AG20443 (cell line): ENCODE data around the gene FMN1.

ENCODE experiments used
- DNase-seq: peaks from one replicate; pipeline ENCODE4 v3.0.0; 2012; ENCODE audit warnings: low spot score, mixed read lengths

Gene FMN1

DNA sequence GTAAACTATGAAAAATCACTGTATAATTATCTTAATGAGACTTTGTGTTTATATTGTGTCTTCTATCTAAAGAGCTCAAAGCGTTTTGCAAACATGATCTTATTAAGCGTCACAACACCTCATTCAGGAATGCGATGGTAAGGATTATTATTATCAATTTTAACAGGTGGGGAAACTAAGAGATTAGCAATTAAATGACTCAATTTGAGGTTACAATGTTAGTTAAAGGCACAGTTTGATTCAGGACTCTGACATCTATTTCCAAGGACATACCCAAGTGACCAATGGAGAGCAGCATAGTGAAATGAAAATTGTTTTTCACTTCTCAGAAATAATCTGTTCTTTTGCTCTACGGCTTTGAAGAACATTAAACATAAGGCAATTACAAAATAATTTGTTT, 74.6 kb downstream of the FMN1 start:
- no peak for DNase-seq

DNA sequence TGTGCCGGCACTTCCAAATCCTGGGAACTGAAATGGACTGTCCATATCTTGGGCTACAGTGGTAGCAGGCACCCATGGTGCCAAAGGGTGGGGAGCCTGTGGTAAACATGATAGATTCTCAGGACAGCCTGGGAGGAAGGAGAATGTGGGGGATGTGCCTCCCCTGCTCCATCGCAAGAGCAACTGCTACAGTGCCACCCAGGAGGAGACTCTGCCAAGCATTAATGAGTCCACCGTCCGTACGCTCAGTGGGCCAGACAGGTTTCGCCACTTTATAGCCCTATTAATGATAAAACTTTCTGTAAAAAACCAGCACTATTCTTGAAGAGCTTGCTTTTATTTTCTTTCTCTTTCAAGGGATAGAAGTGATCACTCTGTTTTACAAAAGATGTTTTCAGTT, 75.2 kb downstream of the FMN1 start:
- no peak for DNase-seq

DNA sequence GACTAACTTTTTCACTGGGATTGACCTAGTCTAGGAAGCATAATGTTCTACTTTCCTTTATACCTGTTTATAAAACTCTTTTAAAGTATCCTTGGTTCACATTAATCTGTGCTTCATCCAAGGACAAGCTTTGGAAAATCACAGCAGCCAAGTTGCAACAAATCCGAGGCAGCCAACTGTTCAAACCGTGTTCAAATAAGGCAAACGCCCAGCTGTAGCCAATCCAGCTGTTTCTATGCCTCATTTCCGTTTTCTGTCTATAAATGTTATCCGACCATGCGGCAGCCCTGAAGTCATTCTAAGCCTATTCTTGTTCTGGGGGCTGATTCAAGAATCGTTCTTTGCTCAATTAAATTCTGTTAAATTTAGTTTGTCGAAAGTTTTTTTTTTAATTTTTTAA, 78.3 kb downstream of the FMN1 start:
- no peak for DNase-seq

DNA sequence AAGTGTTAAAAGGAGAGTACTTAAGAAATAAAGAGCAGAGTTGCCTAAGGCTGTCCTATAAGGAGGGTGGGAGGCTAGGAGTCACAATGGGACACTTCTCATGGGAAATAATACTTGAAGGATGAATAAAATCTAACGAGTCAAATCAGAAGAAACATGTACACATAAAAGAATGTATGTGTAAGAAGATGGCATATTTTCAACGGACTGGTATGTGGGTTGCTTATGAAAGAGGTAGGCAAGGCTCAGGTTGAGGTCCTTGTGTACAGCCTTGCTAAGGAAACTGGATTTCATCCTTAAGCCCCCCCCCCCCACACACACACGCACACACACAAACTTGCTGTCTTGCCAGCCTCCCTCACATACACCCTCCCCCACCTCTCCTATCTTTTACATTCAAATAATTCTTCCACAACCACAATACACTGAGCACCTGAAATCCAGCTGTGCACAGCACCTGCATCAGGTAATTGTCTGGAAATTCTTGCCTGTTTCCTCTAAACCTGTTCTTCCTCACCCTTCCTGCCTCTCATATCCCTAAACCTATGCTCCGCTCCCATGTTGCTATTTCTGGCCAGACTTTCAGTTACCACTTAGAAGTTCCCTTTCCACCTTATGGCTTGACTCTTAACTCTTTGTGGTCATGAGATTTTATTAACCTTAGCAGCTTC, 79.2 kb downstream of the FMN1 start:
- no peak for DNase-seq

DNA sequence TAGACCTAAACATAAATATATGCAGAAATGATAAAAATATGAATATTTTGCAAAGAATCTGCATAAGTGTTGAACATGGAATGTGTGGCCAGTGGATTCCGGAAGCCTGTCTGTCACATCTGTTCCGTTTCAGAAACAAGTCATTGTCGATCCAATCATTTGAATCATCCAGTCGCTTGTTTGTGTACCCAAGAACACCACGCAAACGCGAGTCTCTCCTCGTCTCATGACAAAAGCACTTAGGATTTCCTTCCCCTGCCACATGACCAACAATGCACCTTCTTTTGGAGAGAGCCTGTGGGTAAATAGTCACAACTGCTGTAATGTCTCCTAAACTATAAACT, 80.2 kb downstream of the FMN1 start:
- DNase-seq = no peak

DNA sequence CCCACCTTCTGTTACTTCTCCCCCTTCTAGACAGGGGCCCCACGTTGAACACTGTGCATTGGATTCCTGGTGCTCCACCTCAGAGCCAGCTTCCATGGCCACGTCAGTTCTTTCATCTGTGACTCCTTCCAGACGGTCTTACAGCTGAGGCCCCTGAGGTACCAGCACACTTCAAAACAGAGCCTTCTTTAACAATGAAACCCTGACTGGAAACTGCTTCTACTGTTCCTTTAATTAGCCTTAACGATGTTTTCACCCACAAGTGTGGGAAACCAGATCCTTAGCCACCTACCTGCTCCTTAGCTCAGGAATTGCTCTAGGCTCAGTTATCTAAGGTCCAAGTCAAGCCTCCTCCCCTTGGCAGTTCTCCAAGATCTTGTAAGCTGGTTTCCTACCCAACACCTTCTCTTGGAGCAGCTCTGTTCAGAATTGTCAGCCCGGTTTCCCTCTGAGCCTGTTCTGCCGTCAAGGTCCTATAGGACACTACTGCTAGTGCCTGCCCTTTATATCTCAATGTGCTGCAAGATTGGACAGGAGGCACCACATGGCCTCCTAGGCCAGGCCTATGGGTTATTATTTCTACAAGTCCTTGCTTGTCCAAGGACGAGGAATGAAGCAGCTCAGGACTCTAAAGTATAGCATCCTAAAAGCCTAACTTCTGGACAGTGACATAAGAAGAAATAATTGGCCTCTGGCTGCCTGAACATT, 80.7 kb downstream of the FMN1 start:
- DNase-seq = no peak

DNA sequence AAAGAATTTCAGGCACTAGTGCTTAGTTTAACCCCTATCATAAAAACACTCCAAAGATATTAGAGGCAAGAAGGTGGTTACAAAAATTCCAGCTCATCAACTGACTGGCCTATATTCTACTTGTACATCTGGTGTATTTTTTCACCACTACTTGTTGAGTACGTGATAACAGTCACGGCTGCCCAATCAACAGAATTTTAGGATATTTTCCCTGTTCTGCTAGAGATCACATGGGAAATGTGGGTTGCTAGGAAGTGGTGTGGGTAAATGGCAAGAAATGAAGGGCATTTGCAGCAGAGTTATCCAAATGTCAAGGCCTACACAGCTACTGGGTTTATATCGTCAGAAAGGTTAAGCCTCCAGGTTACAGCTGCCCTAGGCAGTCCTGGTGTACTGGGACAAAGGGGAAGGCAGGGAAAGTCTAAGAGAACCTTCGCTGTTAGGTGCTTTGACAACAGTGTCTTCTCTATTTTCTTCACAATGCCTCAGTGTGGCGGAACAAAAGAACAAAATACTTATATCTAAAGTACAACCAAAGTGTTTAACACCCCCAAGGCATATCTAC, 81.9 kb downstream of the FMN1 start:
- DNase-seq = no peak

DNA sequence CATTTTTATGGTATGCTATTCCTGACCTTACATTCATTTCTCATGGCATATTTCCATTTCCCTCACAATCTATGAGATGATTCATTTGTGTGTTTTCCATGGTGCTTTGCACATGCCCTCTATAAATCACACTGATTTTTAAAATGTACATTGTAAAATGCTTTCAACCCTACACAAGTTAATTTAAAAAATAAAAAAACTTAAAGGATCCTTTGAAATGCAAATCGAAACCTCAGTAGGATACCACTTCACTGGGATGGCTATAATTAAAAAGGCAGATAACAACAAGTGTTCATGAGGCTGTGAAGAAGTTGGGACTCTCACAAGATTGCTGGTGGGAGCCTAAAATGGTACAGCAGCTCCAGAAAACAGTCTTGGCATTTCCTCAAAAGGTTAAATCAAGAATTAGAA, 83.5 kb downstream of the FMN1 start:
- DNase-seq = no peak

DNA sequence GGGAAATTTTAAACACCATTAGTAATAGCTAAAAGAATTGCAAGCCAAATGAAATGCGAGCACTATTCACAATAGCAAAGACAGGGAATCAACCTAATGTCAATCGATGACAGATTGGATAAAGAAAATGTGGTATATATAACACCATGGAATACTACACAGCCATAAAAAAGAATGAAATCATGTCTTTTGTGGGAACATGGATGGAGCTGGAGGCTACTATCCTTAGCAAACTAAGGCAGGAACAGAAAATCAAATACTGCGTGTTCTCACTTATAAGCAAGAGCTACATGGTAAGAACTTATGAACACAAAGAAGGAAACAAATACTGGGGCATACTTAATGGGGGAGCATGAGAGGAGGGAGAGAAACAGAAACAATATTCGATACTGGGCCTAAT, 85.2 kb downstream of the FMN1 start:
- DNase-seq = no peak

DNA sequence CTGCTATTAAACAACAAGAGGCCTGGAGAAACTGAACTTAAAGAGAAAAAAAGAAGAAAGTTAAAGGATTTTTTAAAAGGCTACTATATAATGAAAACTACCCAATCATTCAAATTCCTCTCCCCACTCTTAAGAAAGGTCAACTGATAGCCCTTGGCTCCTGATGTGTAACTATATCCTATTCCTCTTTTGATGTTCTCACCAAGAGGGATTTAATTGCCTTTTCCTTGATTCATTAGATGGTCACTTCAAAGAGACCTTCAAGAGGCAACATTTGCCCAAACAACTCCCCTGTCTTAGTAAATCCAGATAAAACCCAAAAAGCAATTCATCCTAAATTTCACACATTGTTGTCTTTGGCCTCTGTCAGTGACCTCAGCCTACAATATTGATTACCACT, 86.0 kb downstream of the FMN1 start:
- no peak for DNase-seq

DNA sequence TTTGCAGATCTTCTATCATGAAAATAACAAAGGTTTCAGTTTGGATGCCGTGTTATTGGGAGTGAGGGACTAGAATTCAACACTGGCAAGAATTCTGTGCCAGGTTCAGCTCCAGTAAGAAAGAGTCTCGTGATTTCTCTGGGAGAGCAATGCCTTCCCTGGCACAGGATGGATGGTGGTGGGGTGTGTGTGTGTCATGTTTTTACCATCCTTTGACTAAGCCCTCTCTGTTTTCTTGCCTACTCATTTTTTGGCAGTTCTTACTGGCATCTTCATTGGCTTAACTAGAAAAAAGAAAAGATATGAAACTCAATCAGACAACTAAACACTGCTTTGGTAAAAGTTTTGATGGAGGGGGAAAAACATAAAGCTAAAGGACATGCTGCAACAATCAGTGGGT, 86.6 kb downstream of the FMN1 start:
- DNase-seq = no peak

DNA sequence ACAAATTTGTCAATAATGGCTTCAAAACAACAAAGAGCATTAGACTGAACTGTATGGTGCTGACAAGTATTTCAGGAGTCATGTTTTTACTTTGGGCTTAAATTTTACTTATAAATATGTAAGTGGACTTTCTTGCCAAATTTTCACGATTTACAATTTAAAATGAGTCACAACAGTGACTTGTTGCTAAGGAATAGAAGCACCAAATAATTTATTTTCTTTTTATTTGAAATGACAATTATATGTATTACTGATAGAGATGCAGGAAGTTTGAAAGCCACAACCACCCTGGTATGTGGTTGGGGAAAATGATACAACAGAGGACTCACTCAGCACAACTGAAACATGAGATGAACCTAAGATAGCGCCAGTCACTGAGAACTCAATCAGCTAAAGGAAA, 90.3 kb downstream of the FMN1 start:
- DNase-seq = peak; percentile 50

DNA sequence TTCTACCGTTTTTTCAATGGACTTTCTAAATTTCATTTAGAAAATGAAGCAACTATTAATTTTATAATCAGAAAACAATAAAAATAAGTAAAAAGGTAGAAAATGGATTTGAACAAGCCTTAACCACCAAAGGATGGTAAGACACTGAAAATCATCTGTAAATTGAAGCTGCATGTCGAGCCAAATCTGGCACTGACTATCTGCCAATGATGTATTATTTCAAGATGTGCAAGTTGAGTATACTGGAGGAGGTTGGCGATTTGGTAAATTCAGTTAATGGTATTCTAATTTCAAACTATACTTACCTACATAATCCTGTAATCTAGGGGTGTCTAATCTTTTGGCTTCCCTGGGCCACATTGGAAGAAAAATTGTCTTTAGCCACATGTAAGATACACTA, 93.5 kb downstream of the FMN1 start:
- DNase-seq = no peak

DNA sequence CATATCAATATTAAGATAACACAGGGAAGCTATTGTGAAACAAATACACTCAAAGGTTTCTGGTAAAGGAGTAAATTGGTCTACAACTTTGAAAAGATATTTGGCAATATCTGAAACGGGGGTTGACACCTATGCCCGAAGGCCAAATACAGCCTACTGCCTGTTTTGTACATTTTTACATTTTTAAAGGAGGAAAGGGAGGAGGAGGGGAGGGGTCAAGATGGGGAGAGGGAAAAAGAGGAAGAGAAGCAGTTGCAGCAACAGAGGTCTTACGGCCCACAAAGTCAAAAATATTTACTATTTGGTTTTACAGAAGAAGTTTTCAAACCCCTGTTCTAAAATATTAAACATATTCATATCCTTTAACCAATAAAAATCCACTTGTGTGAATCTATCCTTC, 94.2 kb downstream of the FMN1 start:
- DNase-seq = no peak

DNA sequence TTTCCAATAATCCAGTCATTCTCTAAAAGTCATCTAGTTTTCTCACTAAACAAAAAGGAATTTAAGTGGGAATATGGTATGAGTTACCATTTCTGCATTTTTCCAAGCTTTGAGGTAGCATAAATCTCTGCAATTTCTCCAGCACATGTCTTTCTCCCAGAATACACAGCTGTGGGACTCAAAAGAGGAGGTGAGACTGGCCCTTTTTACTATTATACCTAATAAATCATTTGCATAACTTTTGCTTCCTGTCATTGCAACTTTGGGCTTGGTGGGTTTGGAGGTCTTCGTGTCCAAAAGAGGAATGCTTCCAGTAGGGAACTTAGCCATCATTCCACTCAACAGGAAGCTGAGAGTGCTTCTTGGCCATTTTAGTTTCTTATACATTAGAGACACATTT, 94.8 kb downstream of the FMN1 start:
- no peak for DNase-seq

DNA sequence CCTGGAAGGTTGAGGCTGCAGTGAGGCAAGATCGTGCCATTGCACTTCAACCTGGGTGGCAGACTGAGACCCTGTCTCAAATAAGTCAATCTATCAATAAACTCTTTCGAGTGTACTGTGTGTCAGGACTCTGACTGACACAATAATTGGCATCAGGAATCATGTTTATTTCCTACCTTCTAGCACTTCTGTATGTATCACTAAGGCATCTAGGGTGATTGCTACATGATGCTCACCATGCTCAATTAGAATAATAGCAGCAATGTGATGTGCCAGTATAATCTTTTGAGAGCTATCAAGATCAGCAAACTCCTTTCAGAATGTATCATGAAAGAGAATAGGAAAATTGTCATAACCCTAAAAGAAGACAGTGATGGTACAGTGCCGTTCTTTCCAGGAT, 95.3 kb downstream of the FMN1 start:
- no peak for DNase-seq

DNA sequence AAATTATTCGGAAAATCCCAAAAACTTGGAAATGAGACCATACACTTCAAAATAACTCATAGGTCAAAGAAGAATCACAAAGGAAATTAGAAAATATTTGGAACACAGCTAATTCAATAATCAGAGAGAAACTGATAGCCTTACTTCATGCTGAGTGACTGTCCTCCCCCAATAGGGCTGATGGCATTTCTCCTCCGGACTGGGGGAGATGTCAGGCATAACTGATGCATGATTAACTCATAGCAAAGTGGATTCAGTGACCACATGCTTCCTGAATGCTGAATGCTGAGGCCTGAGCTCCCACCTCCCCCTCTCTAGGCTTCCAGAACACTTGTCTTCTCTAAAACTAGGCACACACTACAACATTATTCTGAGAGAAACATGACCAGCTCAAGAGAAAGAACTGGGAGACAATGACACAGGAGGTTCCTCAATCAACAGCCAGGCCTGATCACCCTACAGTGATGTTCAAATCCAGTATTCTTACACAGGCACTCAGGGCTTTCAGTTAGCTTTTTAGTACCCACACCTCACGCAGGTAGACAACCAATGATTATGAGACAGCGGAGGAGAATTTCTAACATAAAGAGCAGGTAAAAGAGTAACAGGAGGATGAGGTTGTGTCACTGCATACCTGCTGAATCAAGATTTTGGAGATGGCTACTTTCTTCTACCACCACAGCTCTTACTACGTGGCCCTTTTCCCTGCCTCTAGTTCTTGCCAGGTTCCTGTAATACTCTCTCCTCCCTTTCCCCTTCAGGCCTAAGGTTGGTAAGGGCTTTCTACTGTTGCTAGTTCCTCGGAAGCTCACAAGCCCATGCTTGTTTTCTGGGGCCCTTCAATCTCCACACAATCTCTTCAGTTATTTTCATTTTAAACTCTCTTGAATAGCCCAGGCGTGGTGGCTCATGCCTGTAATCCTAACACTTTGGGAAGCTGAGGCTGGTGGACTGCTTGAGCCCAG, 96.1 kb downstream of the FMN1 start:
- peak; percentile 77 for DNase-seq

DNA sequence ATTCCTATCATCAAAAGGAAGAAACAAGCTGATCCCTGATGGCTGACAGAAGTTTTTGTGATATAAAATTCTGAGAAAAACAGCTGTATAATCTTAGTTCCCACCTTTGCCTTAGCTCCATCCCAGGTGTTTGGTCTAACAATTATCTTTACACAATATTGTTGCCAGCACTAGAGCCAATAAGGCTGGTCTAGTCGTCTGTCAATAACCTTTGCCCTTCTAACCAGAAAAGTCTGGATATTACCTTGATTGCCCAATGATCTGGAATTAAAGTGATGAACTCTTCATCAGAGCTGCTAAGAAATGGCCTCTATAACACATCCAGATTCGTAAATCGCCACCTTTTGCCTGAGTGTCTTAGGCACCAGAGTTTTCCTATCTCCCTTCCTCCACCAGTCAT, 98.4 kb downstream of the FMN1 start:
- no peak for DNase-seq

DNA sequence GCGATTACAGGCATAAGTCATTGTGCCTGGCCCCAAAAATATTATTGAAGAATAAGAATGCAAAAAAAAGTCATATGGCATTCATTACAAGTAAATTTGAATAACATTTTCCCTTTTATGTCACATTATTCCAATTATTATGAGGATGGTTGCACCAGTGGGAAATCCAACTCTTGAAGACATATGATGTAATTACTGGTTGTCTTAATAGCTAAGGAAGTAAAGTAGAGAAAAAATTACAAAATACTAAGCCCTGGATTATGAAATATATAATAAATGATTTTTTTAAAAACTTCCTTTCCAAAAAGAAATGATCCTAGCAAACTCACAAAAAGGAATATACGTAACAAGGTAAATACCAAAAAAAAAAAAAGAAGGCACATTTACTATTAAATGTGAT, 98.9 kb downstream of the FMN1 start:
- no peak for DNase-seq

DNA sequence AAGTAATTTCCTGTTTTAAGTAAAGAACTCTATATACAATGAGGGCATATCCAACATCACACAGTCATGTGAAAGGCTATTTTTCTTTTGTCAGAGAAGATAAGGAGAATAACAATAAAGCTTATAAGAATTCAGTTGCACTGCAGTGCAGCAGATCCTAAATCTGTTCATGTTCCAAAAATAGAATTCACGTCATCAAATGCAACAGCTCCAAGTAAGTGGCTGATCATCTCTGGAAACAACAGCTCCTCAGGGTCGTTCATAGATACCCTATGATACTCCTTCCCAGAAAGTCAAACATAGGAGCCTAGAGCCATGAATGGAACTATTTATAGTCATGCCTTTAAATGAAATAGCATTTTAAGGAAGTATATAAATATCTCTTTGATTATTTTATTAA, 100.2 kb downstream of the FMN1 start:
- DNase-seq = no peak

DNA sequence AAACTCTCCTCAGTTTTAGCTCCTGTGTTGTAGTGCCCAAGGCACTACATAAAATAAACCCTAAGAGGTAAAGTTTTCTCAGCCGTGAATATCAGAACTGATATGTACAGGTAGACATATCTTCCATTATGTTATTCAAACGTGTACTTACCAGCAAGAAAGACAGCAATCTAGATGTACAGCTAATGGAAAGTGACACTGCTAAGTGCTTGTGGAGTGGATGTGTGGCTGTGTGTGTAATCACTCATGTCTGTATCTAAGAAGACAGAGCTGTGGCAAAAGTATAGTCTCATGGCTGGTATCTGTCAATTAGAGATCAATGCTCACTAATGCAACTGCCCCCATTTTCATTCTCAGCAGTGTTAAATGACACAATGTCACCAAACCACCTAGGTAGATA, 101.3 kb downstream of the FMN1 start:
- no peak for DNase-seq

DNA sequence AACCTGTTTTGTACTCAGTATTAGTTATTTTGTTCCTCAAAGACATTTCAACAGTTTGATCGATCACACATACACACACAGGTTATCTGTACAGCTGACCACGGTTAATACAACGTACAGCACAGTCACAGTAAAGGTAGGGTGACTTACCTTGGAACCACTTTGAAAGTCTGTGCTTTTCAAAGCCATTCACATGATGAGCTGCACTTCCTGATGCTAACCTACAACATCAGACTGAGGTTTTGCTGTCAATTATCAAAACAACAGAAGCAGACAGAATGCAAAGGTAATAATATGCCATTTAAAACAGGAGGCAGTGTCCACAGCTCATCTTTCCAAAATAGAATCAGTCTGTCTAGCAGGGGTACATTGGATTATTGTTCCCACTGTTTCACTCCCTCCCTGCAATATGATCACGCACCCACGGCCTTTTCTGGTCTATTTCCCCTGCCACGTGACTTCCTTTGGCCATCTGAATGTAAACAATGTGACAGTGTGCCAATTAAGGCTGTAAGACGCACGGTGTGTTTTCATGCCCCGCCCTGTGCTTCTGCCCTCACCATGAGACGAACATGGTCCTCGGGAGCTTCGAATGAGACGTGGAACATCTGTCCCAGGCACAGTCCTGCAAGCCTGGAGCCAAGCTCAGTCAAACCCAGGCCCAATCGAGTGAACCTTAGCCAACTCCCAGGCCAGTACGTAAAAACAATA, 102.4 kb downstream of the FMN1 start:
- no peak for DNase-seq
